Coronary artery (tissue), 2 donors: Measurements from ENCODE around the gene APH1B.
A peak's percentile ranks its signal among the peaks of the same experiment; 100 is the strongest.
"Not testable (repeated sequence)": the region's sequence is repeated elsewhere in the genome, so short reads cannot be mapped to it uniquely, and the experiment has no call there.

ENCODE experiments used
- DNase-seq: peaks from one replicate; pipeline ENCODE4 v3.0.0-alpha.2; 2017; ENCODE audit warnings: low spot score
- H3K27ac ChIP-seq, 2 donors: fragments of 200-600 bp; sonication (generic); one replicate each; pipeline ENCODE4 v1.5.1; 2016 to 2019
- H3K4me3 ChIP-seq: fragments of 200-600 bp; sonication (generic); 2 replicates; pipeline ENCODE4 v1.5.1; 2016; ENCODE audit warnings: mild to moderate bottlenecking, moderate library complexity
- CTCF ChIP-seq: fragments of 200-600 bp; sonication (generic); IDR thresholded peaks from one replicate; pipeline ENCODE4 v1.5.1; 2019; ENCODE audit warnings: antibody characterized with exemption

The APH1B gene

GRCh38 chr15:63233667-63234423, 43.6 kb upstream of the APH1B start:
- no peak for DNase-seq
- no peak for TF ChIP-seq CTCF
- H3K27ac ChIP-seq: peak overlapping the region in 1 of 2 donors; percentile 84
- peak overlapping the region; percentile 11 for H3K4me3 ChIP-seq

- DNase-seq: peak; percentile 78
- peak overlapping the region; percentile 34 to 84 for H3K27ac ChIP-seq
- H3K4me3 ChIP-seq: peak overlapping the region; percentile 11
- no peak for TF ChIP-seq CTCF
Observed at GRCh38 chr15:63234451-63234870, 42.9 kb upstream of the APH1B start.

GRCh38 chr15:63236272-63236671, 41.1 kb upstream of the APH1B start:
- no peak overlapping the region for H3K4me3 ChIP-seq
- no peak for TF ChIP-seq CTCF
- no peak overlapping the region for H3K27ac ChIP-seq
- no peak for DNase-seq

GRCh38 chr15:63237086-63237485, 40.3 kb upstream of the APH1B start:
- H3K27ac ChIP-seq, DNase-seq, H3K4me3 ChIP-seq: not testable (repeated sequence)

GRCh38 chr15:63238171-63238570, 39.2 kb upstream of the APH1B start:
- no peak for TF ChIP-seq CTCF
- DNase-seq: no peak
- no peak overlapping the region for H3K4me3 ChIP-seq
- H3K27ac ChIP-seq: no peak overlapping the region

GRCh38 chr15:63238796-63239195, 38.6 kb upstream of the APH1B start:
- TF ChIP-seq CTCF: no peak
- DNase-seq: no peak
- peak overlapping the region in 1 of 2 donors; percentile 7 for H3K27ac ChIP-seq
- H3K4me3 ChIP-seq: no peak overlapping the region

- no peak overlapping the region for H3K27ac ChIP-seq
- TF ChIP-seq CTCF: no peak
- no peak for DNase-seq
- no peak overlapping the region for H3K4me3 ChIP-seq
Observed at GRCh38 chr15:63240109-63240508, 37.3 kb upstream of the APH1B start.
